Fibroblast of the aortic adventitia (primary cell): Measurements from ENCODE around the gene AUTS2. TPM values are rescaled to one million over a fixed set of nuclear protein-coding genes. Genes with fewer than 3 reads are reported as not detected.

ENCODE experiments used
- DNase-seq: peaks from one replicate; pipeline ENCODE4 v3.0.0-alpha.2; 2010; ENCODE audit warnings: low read depth
- H3K4me3 ChIP-seq: 2 replicates; pipeline ENCODE4 v1.5.1; 2011; ENCODE audit warnings: low read depth, mild to moderate bottlenecking, control low read depth, low read length, moderate library complexity
- total RNA-seq: library from RNA; depleted of rRNA; stranded (reverse); fragments of >200 nt; gene quantifications from 2 replicates; pipeline ENCODE4 v1.2.3, GENCODE V29; 2012; ENCODE audit warnings: low replicate concordance
- TF ChIP-seq, protein P1 (sequence below): IDR thresholded peaks from 2 replicates; pipeline ENCODE4 v1.5.1; 2011; ENCODE audit warnings: mild to moderate bottlenecking, low read length, control low read depth, inconsistent platforms; ENCODE audit not compliant: insufficient read depth

The AUTS2 gene
- total RNA-seq, 1 donor = 10.7 TPM

- no peak overlapping the region for H3K4me3 ChIP-seq
- no peak for DNase-seq
- TF ChIP-seq, protein P1, sequence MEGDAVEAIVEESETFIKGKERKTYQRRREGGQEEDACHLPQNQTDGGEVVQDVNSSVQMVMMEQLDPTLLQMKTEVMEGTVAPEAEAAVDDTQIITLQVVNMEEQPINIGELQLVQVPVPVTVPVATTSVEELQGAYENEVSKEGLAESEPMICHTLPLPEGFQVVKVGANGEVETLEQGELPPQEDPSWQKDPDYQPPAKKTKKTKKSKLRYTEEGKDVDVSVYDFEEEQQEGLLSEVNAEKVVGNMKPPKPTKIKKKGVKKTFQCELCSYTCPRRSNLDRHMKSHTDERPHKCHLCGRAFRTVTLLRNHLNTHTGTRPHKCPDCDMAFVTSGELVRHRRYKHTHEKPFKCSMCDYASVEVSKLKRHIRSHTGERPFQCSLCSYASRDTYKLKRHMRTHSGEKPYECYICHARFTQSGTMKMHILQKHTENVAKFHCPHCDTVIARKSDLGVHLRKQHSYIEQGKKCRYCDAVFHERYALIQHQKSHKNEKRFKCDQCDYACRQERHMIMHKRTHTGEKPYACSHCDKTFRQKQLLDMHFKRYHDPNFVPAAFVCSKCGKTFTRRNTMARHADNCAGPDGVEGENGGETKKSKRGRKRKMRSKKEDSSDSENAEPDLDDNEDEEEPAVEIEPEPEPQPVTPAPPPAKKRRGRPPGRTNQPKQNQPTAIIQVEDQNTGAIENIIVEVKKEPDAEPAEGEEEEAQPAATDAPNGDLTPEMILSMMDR = no peak
Measured at GRCh38 chr7:70649323-70649722, 1051.0 kb downstream of the AUTS2 start.

DNA sequence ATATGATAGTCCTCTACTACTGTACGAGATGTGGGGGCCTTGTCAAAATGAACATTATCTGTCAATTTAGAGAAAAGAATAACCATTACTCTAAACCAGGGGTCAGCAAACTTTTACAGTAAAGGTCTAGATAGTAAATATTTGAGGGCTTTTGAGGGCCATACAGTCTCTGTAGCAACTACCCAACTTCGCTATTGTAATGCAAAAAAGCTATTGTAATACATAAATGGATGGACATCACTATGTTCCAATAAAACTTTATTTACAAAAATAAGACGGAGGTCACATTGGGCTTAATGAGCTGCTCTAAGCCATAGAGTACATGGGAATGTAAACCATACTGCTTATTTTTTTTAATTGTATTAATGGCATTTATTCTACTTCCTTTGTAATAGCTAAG is 1055.9 kb downstream of the AUTS2 start:
- TF ChIP-seq, protein P1 = no peak

DNA sequence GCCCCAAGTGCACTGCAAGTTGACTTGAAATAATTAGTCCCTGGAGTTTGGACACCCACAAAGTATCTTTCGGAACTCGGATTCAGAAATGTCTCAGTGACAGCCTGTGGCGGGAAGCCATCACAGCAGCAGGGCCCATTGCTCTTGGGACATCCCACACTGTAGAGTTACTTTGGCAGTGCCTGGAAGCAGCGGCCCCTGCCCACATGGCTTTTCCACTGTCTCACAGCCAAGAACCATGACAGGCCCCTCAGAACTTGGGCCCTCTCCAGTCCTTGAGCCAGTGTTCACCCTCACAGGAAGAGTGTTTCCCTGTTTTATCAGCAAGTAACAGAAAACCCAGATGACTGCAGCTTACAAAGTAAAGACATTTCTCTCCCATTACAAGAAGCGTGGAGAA is 1056.7 kb downstream of the AUTS2 start:
- H3K4me3 ChIP-seq = no peak overlapping the region
- TF ChIP-seq, protein P1 = no peak
- DNase-seq = no peak

More for the DNA sequence above, 1055.9 kb downstream of the AUTS2 start:
- DNase-seq = no peak
- H3K4me3 ChIP-seq = no peak overlapping the region

DNA sequence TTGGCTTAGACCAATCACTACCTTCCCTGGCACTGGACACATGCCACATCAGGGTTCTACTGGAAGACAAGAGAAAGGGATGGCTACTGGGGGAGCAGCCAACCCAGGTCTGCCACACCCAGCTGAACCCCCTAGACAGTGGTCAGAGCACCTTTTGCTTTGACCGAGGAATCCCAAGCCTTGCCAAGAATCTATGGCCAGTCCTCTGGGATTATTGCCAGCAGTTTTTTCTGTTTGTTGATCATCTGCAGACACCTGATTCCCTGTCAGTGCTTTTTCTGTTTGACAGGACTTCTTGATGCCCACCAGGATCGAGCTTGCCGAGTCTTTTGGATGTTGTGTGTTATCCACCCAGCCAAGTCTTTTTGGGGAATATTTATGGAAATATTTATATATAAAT is 1057.4 kb downstream of the AUTS2 start:
- no peak overlapping the region for H3K4me3 ChIP-seq
- TF ChIP-seq, protein P1 = no peak
- no peak for DNase-seq

DNA sequence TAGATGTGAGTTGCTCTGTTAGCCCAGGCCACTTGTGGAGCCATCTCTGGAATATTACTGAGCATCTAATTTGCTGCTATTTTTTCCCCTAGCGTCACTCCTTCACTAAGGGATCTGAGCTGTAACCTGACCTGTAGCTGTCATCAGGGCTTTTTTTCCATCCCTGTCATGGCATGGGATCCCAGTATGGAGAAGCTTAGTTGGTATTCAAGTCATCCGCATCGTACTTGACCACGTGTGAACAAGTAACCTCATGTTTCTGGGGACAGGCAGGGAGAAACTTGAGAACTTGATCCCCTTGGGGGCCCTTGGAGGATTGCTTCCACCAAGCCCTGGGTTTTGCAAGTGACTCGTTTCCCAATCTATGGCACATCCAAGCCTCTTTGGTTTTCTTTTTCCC is 1059.3 kb downstream of the AUTS2 start:
- TF ChIP-seq, protein P1 = no peak
- no peak overlapping the region for H3K4me3 ChIP-seq
- DNase-seq = no peak

- DNase-seq = no peak
- TF ChIP-seq, protein P1 = no peak
- H3K4me3 ChIP-seq = no peak overlapping the region
Measured at GRCh38 chr7:70657989-70658632, 1059.8 kb downstream of the AUTS2 start.

DNA sequence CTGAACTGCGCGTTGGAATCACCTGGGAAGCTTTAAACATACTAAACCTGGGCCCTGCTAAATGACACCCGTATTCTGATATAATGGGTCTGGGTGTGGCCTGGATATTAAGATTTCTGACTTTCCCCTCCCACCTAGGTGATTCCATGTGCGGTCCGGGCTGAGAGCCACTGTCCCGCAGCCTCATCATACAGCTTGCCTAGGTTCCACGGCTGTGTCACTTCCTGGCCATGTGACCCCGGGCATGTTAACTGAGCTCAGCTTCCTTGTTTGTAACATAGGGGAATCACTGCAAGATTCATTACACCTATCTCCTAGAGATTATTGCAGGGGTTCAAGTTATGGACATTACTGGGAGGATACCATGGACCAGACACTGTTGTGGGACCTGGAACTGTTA is 1061.0 kb downstream of the AUTS2 start:
- no peak for DNase-seq
- H3K4me3 ChIP-seq = no peak overlapping the region
- TF ChIP-seq, protein P1 = no peak
